HepG2 (cell line): Measurements from ENCODE around the gene KATNBL1. TPM values are rescaled to one million over a fixed set of nuclear protein-coding genes. Genes with fewer than 3 reads are reported as not detected.

Source experiments
- ATAC-seq: fragments of 200-7000 bp; cut with Tn5 transposase; 3 replicates; pipeline ENCODE4 v1.9.1; 2020; ENCODE audit warnings: mild to moderate bottlenecking, moderate library complexity
- BruUV-seq: library from RNA; stranded (reverse); fragments of 400-500 nt; replicated peaks from 2 replicates; lab custom pipeline; 2021; lab: Mats Ljungman, UMichigan
- CTCF ChIA-PET: fragments of 300-600 bp; formaldehyde crosslinking; extraction: SDS; loops from one replicate; lab custom pipeline; 2021; ENCODE audit warnings: low total read pairs, inconsistent platforms, low intra/inter-chr PET ratio; lab: Yijun Ruan, JAX
- POLR2A ChIA-PET: fragments of 350-600 bp; sonication (Branson Sonifier 250); formaldehyde crosslinking; loops from one replicate; lab custom pipeline; 2020; ENCODE audit warnings: antibody characterized with exemption, inconsistent platforms; lab: Yijun Ruan, JAX
- DNase-seq: peaks from one replicate; pipeline ENCODE4 v3.0.0-alpha.2; 2015; ENCODE audit warnings: low spot score
- FAIRE-seq: peaks from 3 replicates; lab custom pipeline; 2011; peaks lifted over from hg19 to GRCh38; lab: Jason Lieb, UNC
- H2AFZ ChIP-seq: one replicate; pipeline ENCODE4 v1.6.1; 2011; ENCODE audit warnings: low read length, inconsistent platforms
- H3K27ac ChIP-seq: fragments of 300-600 bp; 3 replicates; pipeline ENCODE4 v1.8.0; 2011; ENCODE audit warnings: mixed run types, mild to moderate bottlenecking, mixed read lengths, low read length, inconsistent platforms; ENCODE audit not compliant: insufficient read depth; ENCODE audit errors: extremely low read length
- H3K27me3 ChIP-seq, 2 experiments: fragments of 200-600 bp in 1 of 2; 2 replicates in 1 of 2; 3 replicates in 1 of 2; pipeline versions ENCODE4 v1.6.0 to v1.8.0; 2011; ENCODE audit warnings: low read length in 2 of 2, mild to moderate bottlenecking in 2 of 2, moderate library complexity in 2 of 2, inconsistent platforms in 1 of 2; ENCODE audit not compliant: insufficient read depth in 2 of 2, control insufficient read depth in 1 of 2
- H3K36me3 ChIP-seq, 2 experiments: fragments of 200-600 bp in 1 of 2; replicated peaks in 1 of 2; 2 replicates in 1 of 2; 3 replicates in 1 of 2; pipeline versions ENCODE4 v1.5.1 to v1.8.0; 2011; ENCODE audit warnings: low read length in 2 of 2, inconsistent platforms in 1 of 2; ENCODE audit not compliant: insufficient read depth in 2 of 2, control insufficient read depth in 1 of 2
- H3K4me1 ChIP-seq: 2 replicates; pipeline ENCODE4 v1.5.1; 2012; ENCODE audit warnings: low read length, inconsistent platforms; ENCODE audit not compliant: insufficient read depth
- H3K4me2 ChIP-seq: 2 replicates; pipeline ENCODE4 v1.6.0; 2011; ENCODE audit warnings: low read depth, low read length, inconsistent platforms
- H3K4me3 ChIP-seq, 3 experiments: fragments of 200-600 bp in 1 of 3; sonication (generic), shearing (Covaris generic) in 1 of 3; replicated peaks in 1 of 3; 2 replicates each; pipeline ENCODE4 v1.5.1; 2011 to 2016; ENCODE audit warnings: low read length in 3 of 3, inconsistent platforms in 2 of 3, low read depth in 2 of 3, mild to moderate bottlenecking in 2 of 3, control low read depth in 1 of 3, mixed read lengths in 1 of 3; ENCODE audit not compliant: insufficient read depth in 1 of 3
- H3K79me2 ChIP-seq: one replicate; pipeline ENCODE4 v1.6.1; 2011; ENCODE audit warnings: low read length, inconsistent platforms; ENCODE audit not compliant: insufficient read depth
- H3K9ac ChIP-seq: 2 replicates; pipeline ENCODE4 v1.6.0; 2011; ENCODE audit warnings: mild to moderate bottlenecking, low read depth, low read length, inconsistent platforms; ENCODE audit not compliant: insufficient read depth
- H3K9me3 ChIP-seq: 2 replicates; pipeline ENCODE4 v1.5.1; 2012; ENCODE audit warnings: mild to moderate bottlenecking, low read length
- H4K20me1 ChIP-seq: 2 replicates; pipeline ENCODE4 v1.6.0; 2011; ENCODE audit warnings: inconsistent platforms, mild to moderate bottlenecking, low read length, moderate library complexity; ENCODE audit not compliant: insufficient read depth
- FOXK2 ChIP-seq: fragments of 450-650 bp; IDR thresholded peaks from 2 replicates; pipeline ENCODE4 v1.6.1; 2016
- FOXO1 ChIP-seq: sonication (generic); formaldehyde crosslinking; IDR thresholded peaks from 2 replicates; pipeline ENCODE4 v1.4.0; 2020; ENCODE audit warnings: missing genetic modification reagents
- HMGXB3 ChIP-seq: sonication (generic); formaldehyde crosslinking; IDR thresholded peaks from 2 replicates; pipeline ENCODE4 v1.4.0; 2020; ENCODE audit warnings: missing genetic modification reagents, borderline replicate concordance
- PAXIP1 ChIP-seq: sonication (generic); formaldehyde crosslinking; conservative IDR thresholded peaks from 2 replicates; pipeline ENCODE4 v1.4.0; 2020; ENCODE audit warnings: mild to moderate bottlenecking, missing genetic modification reagents, moderate library complexity
- RARA ChIP-seq: IDR thresholded peaks from 2 replicates; pipeline ENCODE4 v1.6.1; 2016; ENCODE audit warnings: missing genetic modification reagents, missing compliant biosample characterization
- SIN3A ChIP-seq: IDR thresholded peaks from 2 replicates; pipeline ENCODE4 v1.6.1; 2011; ENCODE audit warnings: low read depth, mild to moderate bottlenecking, control low read depth, low read length, borderline replicate concordance
- ZNF280D ChIP-seq: sonication (generic); formaldehyde crosslinking; IDR thresholded peaks from 2 replicates; pipeline ENCODE4 v1.5.1; 2020; ENCODE audit warnings: mild to moderate bottlenecking, missing genetic modification reagents
- ZNF562 ChIP-seq: sonication (generic); formaldehyde crosslinking; IDR thresholded peaks from 2 replicates; pipeline ENCODE4 v1.8.0; 2022; ENCODE audit warnings: missing genetic modification reagents, borderline replicate concordance
- ZSCAN21 ChIP-seq: sonication (generic); formaldehyde crosslinking; IDR thresholded peaks from 2 replicates; pipeline ENCODE4 v1.8.0; 2022; ENCODE audit warnings: mild to moderate bottlenecking, missing genetic modification reagents, moderate library complexity, borderline replicate concordance
- WGBS: methylation state at CpG from one replicate; pipeline ENCODE4 v1.1.6; 2017; ENCODE audit warnings: low lambda C conversion rate; 5-methylcytosine and 5-hydroxymethylcytosine counted together
- in situ Hi-C: cut with HindIII; loops from 2 replicates; pipeline ENCODE4 v1.10.0; 2017; ENCODE audit warnings: low pct_unique_long_range_greater_than_20kb; ENCODE audit not compliant: extremely low pct_ligation_motif_present
- intact Hi-C: fragments of 100-400 bp; cut with micrococcal nuclease; formaldehyde crosslinking; loops from one replicate; pipeline ENCODE4 v1.10.0; 2022; ENCODE audit not compliant: unreplicated experiment
- polyA plus RNA-seq, 8 experiments: library from polyadenylated mRNA; depleted of rRNA in 3 of 8; stranded (reverse) in 7 of 8; unstranded in 1 of 8; fragments of >200 nt; fragmentation: Illumina TruSeq in 4 of 8; extraction: Trizol in 4 of 8; gene quantifications; 2 replicates each; pipeline versions ENCODE4 v1.2.1 to v1.2.3, GENCODE V29; 2011 to 2016; ENCODE audit warnings: low read depth in 4 of 8, missing spikeins in 1 of 8, mixed read lengths in 1 of 8; ENCODE audit not compliant: insufficient read depth in 1 of 8
- total RNA-seq, 5 experiments: library from RNA; depleted of rRNA; stranded (reverse); fragments of >200 nt; fragmentation: Illumina TruSeq; extraction: Trizol; gene quantifications; 2 replicates each; pipeline ENCODE4 v1.2.3, GENCODE V29; 2016; ENCODE audit warnings: low read depth in 1 of 5

KATNBL1 gene
- total and polyA plus RNA-seq, 2 of the 13 experiments (the other 11 are each of a cell fraction or from before 2014, with no cell fraction given), result 23.4 to 42.8 TPM

- Histone ChIP-seq H2AFZ (peak within 1 kb of the TSS; percentile 92), H3K4me2 (peak within 1 kb of the TSS; percentile 84), H4K20me1 (no peaks in the 10 kb centered on the region), H3K36me3 (no peaks in the 10 kb centered on the region), H3K27ac (peak within 1 kb of the TSS; percentile 83), H3K9ac (peak within 1 kb of the TSS; percentile 91), H3K4me3 (peak within 1 kb of the TSS; percentile 84 to 95 (median 92)), H3K9me3 (no peaks in the 10 kb centered on the region), H3K27me3 (peaks cover 0 to 3% of the 10 kb centered on the region in 2 experiments; a peak in 1 of 5 replicates), H3K4me1 (peaks cover 27% of the 10 kb centered on the region), H3K79me2 (peaks cover 45% of the 10 kb centered on the region)
- CTCF ChIA-PET, result no interaction called here
- in situ Hi-C loops, result no loop called here
- WGBS, result 0% methylated on average over 24 of the region's 48 CpGs
- TSS peak; percentile 81 for BruUV-seq
- peak; percentile 99 for ATAC-seq
- POLR2A ChIA-PET, result interaction anchor here (0.7 to 2.8 kb wide), 14 partner anchors 9 to 868 kb away, joined by 3 to 16 read pairs (median 4); partner anchors contain the start of genes AQR, EMC4 and KATNBL1
- DNase-seq, result peak; percentile 98
- FAIRE-seq, result peak; percentile 98
- intact Hi-C loops, result loop anchor here (1.0 to 10.0 kb wide), 2 partner anchors 123 to 243 kb away; partner anchors contain the start of genes NOP10 and NUTM1
- TF ChIP-seq ZNF280D, result peak; percentile 39; the same call in 1 of the 2 replicates
- TF ChIP-seq RARA, result no peak; the same call in 1 of the 2 replicates
- TF ChIP-seq PAXIP1 (CRISPR knock-in tag), result peak; percentile 49; the same call in 1 of the 2 replicates
- TF ChIP-seq HMGXB3 (CRISPR knock-in tag), result peak; percentile 97
- TF ChIP-seq SIN3A, result peak; percentile 88; the same call in 1 of the 2 replicates
- TF ChIP-seq FOXO1 (CRISPR knock-in tag), result peak; percentile 63; the same call in 1 of the 2 replicates
- no peak for TF ChIP-seq ZNF562 (CRISPR knock-in tag)
- TF ChIP-seq FOXK2, result peak; percentile 61; the same call in 1 of the 2 replicates
- no peak for TF ChIP-seq ZSCAN21 (CRISPR knock-in tag)
Measured at GRCh38 chr15:34101366-34102174, 108.3 kb downstream of the KATNBL1 start, which contains the start of the genes EMC7 and PGBD4. Gene EMC7 (minus strand): TSS chr15:34101862. CDS start chr15:34101839, 23 bp downstream. Gene PGBD4 (plus strand): TSS chr15:34102083. CDS start chr15:34102532, 449 bp downstream.
